ENCODE data around the gene SLC25A24.
A peak's percentile ranks its signal among the peaks of the same experiment; 100 is the strongest.

DNA sequence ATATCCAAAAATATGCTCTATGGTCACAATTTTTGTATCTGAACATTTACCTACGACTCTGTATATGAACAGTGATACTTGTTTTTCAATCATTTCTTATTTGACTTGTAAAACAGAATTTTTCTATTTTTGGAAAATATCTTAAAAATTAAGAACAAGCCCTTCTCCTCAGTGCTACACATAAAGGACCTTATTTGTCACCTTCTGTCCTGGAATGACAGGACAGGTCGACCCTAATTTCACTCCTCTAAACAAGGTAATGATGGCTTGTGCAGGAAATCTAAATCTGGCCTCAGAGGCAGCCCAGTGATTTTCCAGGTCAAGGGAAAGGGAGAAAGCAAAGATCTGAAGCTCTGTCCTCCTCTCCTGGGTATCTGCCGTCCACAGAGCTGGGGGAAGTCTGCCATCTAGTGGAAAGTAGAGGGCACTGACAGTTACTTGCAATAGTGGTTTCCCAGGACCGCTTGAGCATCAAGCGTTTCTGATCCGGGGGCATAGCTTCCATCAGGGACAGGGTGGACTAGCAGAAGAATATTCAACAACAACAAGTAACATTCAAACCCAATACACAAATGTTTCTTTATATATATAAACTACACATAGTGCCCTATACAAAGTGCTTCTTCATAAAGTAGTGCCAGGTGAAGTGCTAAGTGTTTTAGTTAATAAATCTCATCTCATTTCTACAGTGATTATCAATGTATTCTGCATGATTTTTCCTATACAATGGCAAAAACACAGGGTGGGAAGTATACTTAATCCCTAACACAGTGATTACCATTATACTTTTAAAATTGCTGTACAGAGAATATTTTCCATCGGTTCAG is 74.6 kb downstream of the SLC25A24 start:
- peak; percentile 37 to 52 (median 41) for TF ChIP-seq CTCF (IDR thresholded peaks at IDR 0.05)
- no peak for TF ChIP-seq POLR2A (IDR thresholded peaks at IDR 0.05)
- TF ChIP-seq EP300 (IDR thresholded peaks at IDR 0.05), result no peak

Measured in ovary (tissue), 3 donors.